Hematopoietic multipotent progenitor cell treated with erythropoietin and hydrocortisone succinate and interleukin-3 and kit ligand, for 15 days (in vitro differentiated cells): Measurements from ENCODE around the gene ORAI1.
"Not testable (repeated sequence)": the region's sequence is repeated elsewhere in the genome, so short reads cannot be mapped to it uniquely, and the experiment has no call there.

ENCODE experiments used
- DNase-seq: peaks from one replicate; pipeline ENCODE4 v3.0.0-alpha.2; 2015; ENCODE audit warnings: low spot score

The ORAI1 gene

GRCh38 chr12:121649322-121649721, 23.0 kb downstream of the ORAI1 start:
- no peak for DNase-seq

GRCh38 chr12:121649819-121650353, 23.6 kb downstream of the ORAI1 start:
- no peak for DNase-seq

- DNase-seq = no peak
Measured at GRCh38 chr12:121651320-121651719, 25.0 kb downstream of the ORAI1 start.

GRCh38 chr12:121652767-121653497, 26.6 kb downstream of the ORAI1 start:
- DNase-seq = no peak

GRCh38 chr12:121653999-121654398, 27.7 kb downstream of the ORAI1 start:
- DNase-seq = no peak

- no peak for DNase-seq
Measured at GRCh38 chr12:121656122-121656521, 29.8 kb downstream of the ORAI1 start.

- no peak for DNase-seq
Measured at GRCh38 chr12:121657305-121658008, 31.1 kb downstream of the ORAI1 start.

GRCh38 chr12:121661353-121662105, 35.2 kb downstream of the ORAI1 start:
- not testable (repeated sequence) for DNase-seq

- DNase-seq = no peak
Measured at GRCh38 chr12:121663610-121663929, 37.2 kb downstream of the ORAI1 start.

GRCh38 chr12:121666829-121667228, 40.5 kb downstream of the ORAI1 start:
- not testable (repeated sequence) for DNase-seq

- DNase-seq = no peak
Measured at GRCh38 chr12:121668750-121669520, 42.6 kb downstream of the ORAI1 start.

GRCh38 chr12:121669521-121669900, 43.2 kb downstream of the ORAI1 start, which contains the start of gene MORN3:
TSS of gene MORN3 (minus strand) at chr12:121669654. CDS start at chr12:121669483, 171 bp downstream.
- no peak for DNase-seq

GRCh38 chr12:121673013-121673511, 46.7 kb downstream of the ORAI1 start:
- no peak for DNase-seq

- no peak for DNase-seq
Measured at GRCh38 chr12:121676190-121676589, 49.9 kb downstream of the ORAI1 start.

GRCh38 chr12:121678305-121678704, 52.0 kb downstream of the ORAI1 start:
- DNase-seq = no peak

- no peak for DNase-seq
Measured at GRCh38 chr12:121678716-121679300, 52.5 kb downstream of the ORAI1 start.

- not testable (repeated sequence) for DNase-seq
Measured at GRCh38 chr12:121679661-121680197, 53.4 kb downstream of the ORAI1 start.

GRCh38 chr12:121688966-121689365, 62.6 kb downstream of the ORAI1 start:
- DNase-seq = no peak

- no peak for DNase-seq
Measured at GRCh38 chr12:121689430-121689829, 63.1 kb downstream of the ORAI1 start.
